Hippocampal formation (tissue), 2 donors: Measurements from ENCODE around the gene METTL8.
A peak's percentile ranks its signal among the peaks of the same experiment; 100 is the strongest.

ENCODE experiments used
- DNase-seq, 2 donors: peaks; one replicate each; lab custom pipeline; 2025; lab: John Stamatoyannopoulos, UW

Gene METTL8

GRCh38 chr2:171433763-171434012, at the start of gene METTL8:
Gene METTL8 (minus strand): TSS chr2:171433990. CDS start chr2:171392185, 41,805 bp downstream.
- no peak for DNase-seq

- no peak for DNase-seq
Observed at GRCh38 chr2:171482877-171483276, 49.1 kb upstream of the METTL8 start.

- no peak for DNase-seq
Observed at GRCh38 chr2:171482308-171482707, 48.5 kb upstream of the METTL8 start.

GRCh38 chr2:171480908-171481307, 47.1 kb upstream of the METTL8 start:
- DNase-seq = no peak

- DNase-seq = no peak
Observed at GRCh38 chr2:171479154-171479814, 45.5 kb upstream of the METTL8 start.

GRCh38 chr2:171478345-171478744, 44.6 kb upstream of the METTL8 start:
- no peak for DNase-seq

GRCh38 chr2:171475979-171476378, 42.2 kb upstream of the METTL8 start:
- no peak for DNase-seq

- DNase-seq = no peak
Observed at GRCh38 chr2:171470129-171470528, 36.3 kb upstream of the METTL8 start.

- DNase-seq = no peak
Observed at GRCh38 chr2:171469176-171469575, 35.4 kb upstream of the METTL8 start.

GRCh38 chr2:171460537-171460936, 26.7 kb upstream of the METTL8 start:
- DNase-seq = no peak

GRCh38 chr2:171459498-171459897, 25.7 kb upstream of the METTL8 start:
- DNase-seq = no peak

- DNase-seq = no peak
Observed at GRCh38 chr2:171452773-171453172, 19.0 kb upstream of the METTL8 start.

GRCh38 chr2:171451074-171451473, 17.3 kb upstream of the METTL8 start:
- DNase-seq = no peak

GRCh38 chr2:171447675-171448074, 13.9 kb upstream of the METTL8 start:
- DNase-seq = no peak

- no peak for DNase-seq
Observed at GRCh38 chr2:171441470-171441869, 7.7 kb upstream of the METTL8 start.

- DNase-seq = no peak
Observed at GRCh38 chr2:171436307-171436706, 2.5 kb upstream of the METTL8 start.

GRCh38 chr2:171434013-171434989, 511 bp upstream of the METTL8 start, which contains the start of gene DCAF17:
Gene DCAF17 (plus strand): TSS chr2:171434226. CDS start chr2:171434578, 352 bp downstream.
- DNase-seq = peak; percentile 96 to 97

- no peak for DNase-seq
Observed at GRCh38 chr2:171432969-171433762, 624 bp downstream of the METTL8 start.

- DNase-seq = no peak
Observed at GRCh38 chr2:171432206-171432968, 1.4 kb downstream of the METTL8 start.

GRCh38 chr2:171431677-171432167, 2.1 kb downstream of the METTL8 start:
- DNase-seq = no peak
